Hepatocyte (in vitro differentiated cells): ENCODE measurements around the gene GOLGA6L7.

ENCODE experiments used
- EZH2 ChIP-seq: fragments of 200-600 bp; sonication (generic); IDR thresholded peaks from 2 replicates; pipeline ENCODE4 v1.6.1; 2016; ENCODE audit warnings: antibody characterized with exemption, mild to moderate bottlenecking, borderline replicate concordance
- TF ChIP-seq, protein P1 (sequence below): fragments of 200-600 bp; sonication (generic); IDR thresholded peaks from 2 replicates; pipeline ENCODE4 v1.5.1; 2016; ENCODE audit warnings: antibody characterized with exemption, mild to moderate bottlenecking; ENCODE audit not compliant: poor library complexity

DNA sequence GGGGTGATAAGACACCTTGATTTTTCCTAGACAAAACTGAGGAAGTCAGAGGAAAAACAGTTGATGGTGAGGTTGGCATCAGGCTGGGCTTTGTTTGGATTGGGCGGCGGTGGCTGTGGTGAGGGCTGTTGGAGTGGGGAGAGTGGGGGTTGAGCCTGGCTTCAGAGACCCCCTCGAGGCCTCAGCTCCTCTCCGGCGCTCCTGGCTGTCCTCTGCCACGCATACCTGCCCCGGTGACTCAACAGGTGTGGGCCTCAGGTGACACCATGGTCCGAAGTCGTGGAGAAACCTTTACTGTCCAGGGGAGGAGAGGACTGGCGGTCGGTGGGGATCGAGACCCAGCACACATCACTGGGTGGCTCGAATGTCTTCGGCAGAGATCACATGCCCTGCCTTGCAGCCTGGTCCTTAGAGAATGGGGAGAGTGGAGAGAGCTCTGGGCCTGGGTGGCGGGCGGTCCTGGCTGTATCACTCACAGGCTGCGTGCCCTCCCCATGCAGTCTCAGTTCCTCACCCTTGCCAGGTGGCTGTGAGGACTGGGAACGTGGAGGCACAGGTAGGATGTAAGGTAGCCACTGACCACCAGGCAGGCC lies 40.0 kb upstream of the GOLGA6L7 start:
- TF ChIP-seq, protein P1, sequence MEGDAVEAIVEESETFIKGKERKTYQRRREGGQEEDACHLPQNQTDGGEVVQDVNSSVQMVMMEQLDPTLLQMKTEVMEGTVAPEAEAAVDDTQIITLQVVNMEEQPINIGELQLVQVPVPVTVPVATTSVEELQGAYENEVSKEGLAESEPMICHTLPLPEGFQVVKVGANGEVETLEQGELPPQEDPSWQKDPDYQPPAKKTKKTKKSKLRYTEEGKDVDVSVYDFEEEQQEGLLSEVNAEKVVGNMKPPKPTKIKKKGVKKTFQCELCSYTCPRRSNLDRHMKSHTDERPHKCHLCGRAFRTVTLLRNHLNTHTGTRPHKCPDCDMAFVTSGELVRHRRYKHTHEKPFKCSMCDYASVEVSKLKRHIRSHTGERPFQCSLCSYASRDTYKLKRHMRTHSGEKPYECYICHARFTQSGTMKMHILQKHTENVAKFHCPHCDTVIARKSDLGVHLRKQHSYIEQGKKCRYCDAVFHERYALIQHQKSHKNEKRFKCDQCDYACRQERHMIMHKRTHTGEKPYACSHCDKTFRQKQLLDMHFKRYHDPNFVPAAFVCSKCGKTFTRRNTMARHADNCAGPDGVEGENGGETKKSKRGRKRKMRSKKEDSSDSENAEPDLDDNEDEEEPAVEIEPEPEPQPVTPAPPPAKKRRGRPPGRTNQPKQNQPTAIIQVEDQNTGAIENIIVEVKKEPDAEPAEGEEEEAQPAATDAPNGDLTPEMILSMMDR: no peak
- TF ChIP-seq EZH2: no peak
